HG02678 (cell line): ENCODE data around the gene MMP15.
"Not testable (repeated sequence)": the region's sequence is repeated elsewhere in the genome, so short reads cannot be mapped to it uniquely, and the experiment has no call there.

Experiments used
- ATAC-seq: cut with Tn5 transposase; IDR thresholded peaks from one replicate; pipeline ENCODE4 v1.9.1; 2021; ENCODE audit warnings: mild to moderate bottlenecking, moderate library complexity; ENCODE audit not compliant: unreplicated experiment

Gene MMP15

DNA sequence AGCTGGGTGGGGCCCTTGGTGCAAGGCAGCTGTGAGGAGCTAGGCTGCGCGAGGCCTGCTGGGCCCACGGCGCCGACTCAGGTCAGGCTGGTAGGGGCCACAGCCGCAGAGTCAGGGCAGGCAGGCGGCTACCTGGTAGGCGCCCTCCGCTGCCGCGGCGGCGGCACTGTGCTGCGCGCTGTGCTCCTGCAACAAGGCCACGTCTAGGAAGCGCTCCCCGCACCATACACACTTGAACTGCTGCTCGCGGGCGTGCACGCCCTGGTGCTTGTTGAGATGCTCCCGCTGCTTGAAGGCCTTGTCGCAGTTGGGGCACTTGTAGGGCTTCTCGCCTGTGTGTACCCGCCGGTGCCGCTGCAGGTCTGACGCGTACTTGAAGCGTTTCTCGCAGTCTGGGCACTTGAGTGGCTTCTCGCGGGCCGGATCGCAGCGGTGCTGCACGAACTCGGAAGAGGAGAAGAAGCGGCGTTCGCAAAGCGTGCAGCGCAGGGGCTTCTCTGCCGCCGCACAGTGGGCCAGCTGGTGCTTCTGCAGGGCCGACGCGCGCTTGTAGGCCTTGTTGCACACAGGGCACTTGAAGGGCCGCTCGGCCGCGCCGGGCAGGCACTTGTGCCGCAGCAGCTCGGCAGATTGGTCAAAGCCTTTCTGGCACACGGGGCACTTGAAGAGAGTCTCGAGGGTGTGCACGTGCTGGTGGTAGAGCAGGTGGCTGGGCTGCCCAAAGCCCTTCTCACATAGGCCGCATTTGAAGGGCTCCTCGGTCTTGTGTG lies 29.0 kb upstream of the MMP15 start:
- ATAC-seq, result no peak

DNA sequence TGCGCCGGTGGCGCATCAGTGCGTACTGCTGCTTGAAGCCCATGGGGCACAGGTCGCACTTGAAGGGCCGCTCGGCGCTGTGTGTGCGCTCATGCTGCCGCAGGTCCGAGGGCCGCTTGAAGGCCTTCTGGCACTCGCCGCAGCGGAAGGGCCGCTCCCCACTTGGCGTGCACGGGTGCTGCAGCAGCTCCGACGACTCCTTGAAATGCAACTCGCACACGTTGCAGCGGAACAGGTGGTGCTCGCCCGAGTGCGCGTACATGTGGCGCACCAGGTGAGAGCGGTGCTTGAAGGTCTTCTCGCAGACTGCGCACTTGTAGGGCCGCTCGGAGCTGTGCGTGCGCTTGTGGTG lies 28.4 kb upstream of the MMP15 start:
- no peak for ATAC-seq

DNA sequence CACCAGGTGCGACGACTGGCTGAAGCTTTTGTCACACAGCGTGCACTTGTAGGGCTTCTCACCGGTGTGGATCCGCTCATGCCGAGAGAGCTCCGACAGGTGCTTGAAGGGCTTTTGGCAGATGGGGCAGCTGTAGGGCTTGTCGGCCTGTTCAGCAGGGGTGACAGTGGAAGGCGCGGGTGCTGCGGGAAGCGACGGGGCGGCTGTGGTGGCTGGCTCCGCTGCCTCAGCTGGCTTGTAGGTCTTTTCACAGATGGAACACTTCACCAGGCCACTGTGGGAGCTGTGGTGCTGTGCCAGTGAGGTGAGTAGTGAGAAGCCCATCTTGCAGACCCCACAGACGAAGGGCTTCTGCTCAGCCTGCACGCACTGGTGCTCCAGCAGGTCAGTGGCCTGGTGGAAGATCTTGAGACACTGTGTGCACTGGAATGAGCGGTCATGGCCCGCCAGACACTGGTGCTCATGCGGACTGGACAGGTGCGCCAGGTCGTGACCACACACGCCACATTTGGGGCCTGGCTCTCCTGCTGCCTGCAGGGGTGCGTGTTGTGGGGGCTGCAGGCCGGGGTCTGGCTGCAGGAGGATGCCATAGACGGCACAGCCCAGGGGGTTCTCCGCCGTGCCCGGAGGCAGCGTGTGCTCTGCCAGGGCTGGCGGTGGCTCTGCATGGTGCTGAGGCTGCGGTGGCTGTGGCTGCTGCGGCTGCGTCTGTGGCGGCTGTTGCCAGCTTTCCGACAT lies 27.9 kb upstream of the MMP15 start:
- no peak for ATAC-seq

DNA sequence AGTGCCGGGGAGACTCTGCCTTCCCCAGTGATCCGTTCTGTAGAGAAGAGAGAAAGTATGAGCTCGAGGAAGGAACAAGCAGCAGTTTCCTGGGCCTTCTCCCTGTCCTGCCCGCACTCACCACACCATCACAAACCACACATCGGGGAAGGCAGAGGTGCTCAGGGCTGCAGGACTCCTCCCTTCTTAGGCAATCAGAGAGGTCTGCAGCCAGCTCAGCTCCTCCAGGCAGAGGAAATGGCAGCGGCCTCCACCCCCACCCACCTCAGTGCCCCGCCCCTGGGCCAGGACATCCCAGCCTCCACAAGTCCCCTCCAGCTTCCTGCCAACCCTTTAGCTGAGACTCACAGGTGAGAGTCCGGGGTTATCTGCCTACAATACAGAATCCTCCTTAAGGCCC lies 27.1 kb upstream of the MMP15 start:
- no peak for ATAC-seq

DNA sequence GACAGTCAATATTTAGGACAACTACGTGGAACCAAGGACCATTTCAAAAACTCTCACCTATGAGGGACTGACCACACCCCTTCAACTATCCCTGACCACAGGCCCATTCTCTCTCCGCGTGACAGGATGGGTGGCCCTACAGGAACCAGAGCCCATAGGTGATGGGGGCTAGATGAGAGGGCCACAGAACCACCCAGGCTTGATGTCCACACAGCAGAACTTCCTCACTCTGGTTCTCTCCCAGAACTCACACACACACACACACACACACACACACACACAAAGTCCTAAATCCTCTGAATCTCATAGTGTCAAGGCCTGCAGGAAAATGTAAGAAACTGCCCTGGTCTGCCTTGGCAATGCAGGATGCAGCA lies 26.6 kb upstream of the MMP15 start:
- no peak for ATAC-seq

DNA sequence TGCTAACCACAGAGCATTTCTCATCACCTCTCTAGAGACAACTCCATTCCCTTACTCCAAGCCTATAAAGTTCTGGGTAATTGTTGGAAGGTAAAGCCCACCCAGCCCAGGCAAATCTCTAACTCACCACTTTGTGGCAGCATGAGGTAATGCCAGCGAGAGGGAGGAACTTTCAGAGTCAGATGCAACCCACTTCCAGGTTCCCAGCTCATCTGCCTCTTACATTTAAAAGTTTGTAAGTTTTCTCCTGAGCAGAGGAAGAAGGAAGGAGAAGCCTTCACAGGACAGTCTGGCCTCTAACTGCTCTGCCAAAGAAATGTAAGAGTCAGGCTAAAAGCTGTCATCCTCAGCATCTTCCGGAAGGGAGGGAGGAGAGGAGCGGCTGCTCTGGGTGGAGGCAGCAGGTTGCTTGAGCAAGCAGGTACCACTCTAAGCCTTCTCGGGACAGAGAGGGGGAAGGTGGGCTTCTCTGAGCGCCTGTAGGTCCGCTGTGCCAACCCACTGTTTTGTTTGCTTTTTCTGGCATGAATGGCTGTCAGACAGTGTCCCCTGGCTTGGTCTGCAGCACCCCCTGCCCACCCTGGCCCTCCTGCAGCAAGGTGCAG lies 26.1 kb upstream of the MMP15 start:
- ATAC-seq, result no peak

DNA sequence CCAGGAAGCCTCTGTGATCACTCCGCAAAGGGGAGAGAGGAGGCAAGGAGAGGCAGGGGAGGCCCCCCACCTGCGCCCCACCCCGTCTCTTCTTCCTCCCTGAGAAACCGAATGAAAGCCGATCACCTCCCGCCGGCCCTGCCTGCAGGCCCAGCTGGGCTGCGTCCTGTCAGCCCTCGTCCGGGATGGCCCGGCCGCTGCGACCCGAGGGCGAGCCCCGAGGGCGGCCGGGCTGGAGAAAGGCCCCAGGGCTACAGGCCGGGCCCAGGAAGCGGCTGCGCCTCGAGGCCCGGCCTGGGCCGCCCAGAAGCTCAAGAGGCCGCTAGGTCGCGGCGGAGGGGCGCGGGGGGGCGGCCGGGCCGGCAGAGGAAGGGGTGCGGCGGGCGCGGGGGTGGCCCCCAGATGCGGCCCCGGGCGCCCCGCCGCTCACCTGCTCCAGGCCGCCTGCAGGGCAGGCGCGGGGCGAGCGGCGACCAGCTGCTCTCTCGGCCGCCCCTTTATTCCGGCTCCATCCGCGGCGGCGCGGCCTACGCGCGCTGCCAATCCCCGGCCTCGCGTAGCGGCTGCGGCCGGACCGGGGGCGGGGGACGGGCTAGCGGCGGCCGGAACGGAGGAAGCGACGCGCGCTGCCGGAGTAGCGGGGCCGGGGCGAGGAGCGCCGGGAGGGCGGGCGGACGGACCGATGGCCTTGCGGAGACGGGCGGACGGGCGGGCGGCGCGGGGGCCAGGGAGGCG lies 25.4 kb upstream of the MMP15 start, which contains the start of gene ZNF319:
Gene ZNF319, minus strand, starts transcription at position 702 of the 735 bp plus-strand sequence. CDS start 2,407 bp downstream, outside the sequence.
- ATAC-seq, result peak; percentile 25

DNA sequence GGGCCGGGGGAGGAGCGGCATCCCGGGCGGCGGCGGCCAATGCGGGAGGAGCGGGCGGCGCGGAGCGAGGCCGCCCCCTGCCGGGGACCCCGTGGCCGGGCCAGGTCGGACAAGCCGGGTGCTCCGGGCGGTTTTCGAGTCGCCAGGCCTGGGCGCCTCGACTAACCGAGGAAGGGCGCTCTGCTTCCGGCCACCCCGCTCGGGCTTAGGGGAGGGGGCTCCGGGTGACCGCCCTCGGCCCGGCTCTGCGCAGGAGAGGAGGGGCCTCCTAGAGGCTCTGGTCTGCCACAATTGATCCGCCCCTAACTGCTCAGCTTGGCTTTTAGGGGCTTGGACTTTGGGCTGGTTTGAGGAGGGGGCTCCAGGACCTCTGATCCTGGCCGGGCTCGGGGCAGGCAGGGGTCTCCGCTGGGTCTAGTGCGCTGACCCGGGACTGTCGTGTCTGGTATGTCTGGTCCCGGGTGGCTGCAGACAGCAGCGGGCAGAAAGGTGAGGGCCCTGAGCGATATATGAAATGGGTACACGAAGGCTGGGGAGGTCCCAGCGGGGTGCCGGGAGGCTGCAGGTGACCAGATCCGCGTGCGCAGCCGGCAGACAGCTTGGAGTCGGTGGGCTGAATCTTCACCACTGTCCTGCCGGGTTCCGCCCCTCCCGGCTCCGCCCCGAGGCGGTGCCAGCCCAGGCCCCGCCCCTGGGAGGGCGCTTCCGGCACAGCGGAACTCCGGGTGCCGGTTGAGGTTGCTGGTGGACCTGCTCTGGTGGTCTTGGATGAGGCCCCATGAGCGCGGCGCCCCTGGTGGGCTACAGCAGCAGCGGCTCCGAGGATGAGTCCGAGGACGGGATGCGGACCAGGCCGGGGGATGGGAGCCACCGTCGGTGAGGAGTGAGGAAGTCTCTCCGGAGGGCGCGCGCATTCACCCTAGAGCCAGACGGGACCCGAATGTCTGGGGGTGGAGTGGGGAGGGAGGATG lies 24.6 kb upstream of the MMP15 start, which contains the start of gene USB1:
Gene USB1, plus strand, starts transcription at position 702 of the 971 bp plus-strand sequence. Its CDS starts 77 bp downstream, at position 779.
- peak; percentile 77 for ATAC-seq

DNA sequence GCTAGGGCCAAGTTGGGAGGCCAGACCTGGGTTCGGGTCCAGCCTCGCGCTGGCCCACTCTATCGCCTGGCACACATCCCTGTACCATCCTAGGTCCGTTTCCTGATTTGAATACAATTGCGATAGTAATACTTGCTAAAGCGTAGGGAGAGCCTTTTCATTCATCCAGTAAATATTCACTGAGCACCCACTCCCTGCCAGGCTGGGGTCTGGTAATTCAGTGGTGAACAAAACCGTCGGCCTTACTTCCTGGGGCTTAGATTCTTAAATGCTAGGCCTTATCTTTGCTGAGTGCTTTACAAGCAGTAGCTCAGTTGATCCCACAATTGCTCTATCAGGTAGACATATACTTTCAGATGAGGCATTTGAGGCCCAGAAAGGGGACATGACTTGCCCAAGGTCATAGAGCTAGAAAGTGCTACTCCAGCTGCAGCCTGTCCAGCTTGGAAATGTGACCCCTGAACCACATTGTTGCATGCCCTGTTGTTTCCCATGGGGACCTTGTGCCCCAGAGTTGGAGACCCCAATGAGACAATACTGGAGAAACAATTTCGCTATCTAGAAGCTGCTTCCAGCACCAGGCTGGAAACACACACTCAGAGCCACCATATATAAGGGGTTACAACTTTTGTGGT lies 23.7 kb upstream of the MMP15 start:
- no peak for ATAC-seq

DNA sequence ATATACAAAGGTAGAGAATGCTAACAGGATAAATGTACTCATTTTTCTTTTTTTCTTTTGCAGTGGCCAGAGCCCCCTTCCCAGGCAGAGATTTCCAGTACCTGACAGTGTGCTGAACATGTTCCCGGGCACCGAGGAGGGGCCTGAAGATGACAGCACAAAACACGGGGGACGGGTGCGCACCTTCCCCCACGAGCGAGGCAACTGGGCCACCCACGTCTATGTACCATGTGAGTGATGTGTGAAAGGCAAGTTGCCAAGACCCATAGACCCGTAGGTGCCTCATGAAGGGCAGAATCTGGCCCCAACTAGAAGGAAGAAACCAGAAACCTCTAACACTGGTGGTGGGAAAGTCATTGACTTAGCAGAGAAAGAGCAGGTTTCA lies 23.1 kb upstream of the MMP15 start:
- no peak for ATAC-seq

DNA sequence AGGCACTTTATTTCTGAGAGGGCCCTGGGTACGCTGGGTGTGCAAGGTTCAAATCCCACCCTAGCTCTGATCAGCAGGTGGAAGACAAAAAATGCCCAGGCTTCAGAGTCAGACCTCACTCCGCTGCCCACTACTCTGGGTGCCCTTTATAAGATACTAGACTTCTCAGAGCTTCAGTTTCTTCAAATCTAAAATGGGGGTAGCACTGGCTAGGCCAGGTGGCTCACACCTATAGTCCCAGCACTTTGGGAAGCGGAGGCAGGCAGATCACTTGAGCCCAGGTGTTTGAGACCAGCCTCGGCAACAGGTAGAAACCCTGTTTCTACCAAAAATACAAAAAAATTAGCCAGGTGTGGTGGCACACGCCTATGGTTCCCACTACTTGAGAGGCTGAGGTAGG lies 22.6 kb upstream of the MMP15 start:
- no peak for ATAC-seq

DNA sequence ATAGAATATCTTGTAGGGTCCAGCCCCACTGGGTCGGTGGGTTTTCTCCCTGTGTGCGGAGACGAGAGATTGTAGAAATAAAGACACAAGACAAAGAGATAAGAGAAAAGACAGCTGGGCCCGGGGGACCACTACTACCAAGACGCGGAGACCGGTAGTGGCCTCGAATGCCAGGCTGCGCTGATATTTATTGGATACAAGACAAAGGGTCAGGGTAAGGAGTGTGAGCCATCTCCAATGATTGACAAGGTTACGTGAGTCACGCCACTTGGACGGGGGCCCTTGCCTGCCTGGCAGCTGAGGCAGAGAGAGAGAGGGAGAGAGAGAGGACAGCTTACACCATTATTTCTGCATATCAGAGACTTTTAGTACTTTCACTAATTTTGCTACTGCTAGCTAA lies 20.8 kb upstream of the MMP15 start:
- ATAC-seq, result not testable (repeated sequence)

DNA sequence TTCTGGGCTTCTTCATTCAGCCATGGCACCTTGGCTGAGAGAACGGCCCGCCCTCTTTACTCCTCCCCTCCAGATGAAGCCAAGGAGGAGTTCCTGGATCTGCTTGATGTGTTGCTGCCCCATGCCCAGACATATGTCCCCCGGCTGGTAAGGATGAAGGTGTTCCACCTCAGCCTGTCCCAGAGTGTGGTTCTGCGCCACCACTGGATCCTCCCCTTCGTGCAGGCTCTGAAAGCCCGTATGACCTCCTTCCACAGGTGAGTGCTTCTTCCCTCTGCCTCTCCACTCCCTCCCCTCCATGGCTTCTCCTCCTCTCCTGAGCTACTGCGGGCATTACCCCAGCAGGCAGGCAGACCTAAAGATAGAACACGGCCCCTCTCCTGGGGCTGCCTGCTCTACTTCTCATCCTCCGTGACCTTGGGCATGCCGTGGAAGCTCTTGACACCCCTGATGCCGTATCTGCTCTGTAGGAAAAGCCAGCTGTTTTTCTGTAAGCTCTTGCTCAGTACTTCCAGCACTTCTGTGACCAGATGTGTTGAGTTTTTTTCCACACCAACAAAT lies 15.6 kb upstream of the MMP15 start:
- ATAC-seq, result no peak

DNA sequence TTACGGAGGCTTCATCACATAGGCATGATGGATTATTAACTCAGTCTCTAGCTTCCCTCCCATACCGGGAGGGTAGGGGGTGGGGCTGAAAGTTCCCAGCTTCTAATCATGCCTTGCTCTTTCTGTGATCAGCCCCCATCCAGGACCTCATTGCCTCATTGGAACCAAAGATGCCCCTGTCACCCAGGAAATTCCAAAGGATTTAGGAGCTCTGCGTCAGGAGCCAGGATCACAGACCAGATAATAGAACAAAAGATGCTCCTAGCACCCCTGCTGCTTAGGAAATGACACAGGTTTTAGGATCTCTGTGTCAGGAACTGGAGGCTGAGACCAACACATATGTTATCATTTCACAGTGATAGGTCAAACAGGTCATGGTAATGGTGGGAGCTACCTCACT lies 14.7 kb upstream of the MMP15 start:
- no peak for ATAC-seq

DNA sequence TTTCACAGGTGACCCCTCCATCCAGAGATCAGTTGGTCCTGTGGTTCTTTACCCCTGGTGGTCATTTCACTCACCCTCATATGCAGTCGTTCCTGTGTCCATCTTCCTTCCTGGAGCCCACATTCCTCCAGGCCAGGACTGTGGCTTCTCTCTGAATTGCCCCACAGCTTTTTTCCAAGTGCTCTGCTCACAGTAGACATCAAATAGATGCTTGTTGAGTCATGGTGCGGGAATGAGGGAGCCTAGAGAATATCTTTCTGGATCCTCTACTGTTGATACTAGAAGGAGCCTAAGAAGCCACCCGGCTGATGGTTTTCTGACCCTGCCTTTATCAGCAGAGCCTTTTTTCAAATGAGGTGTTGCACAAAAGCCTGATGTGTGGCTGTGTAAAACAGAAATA lies 13.9 kb upstream of the MMP15 start:
- no peak for ATAC-seq

DNA sequence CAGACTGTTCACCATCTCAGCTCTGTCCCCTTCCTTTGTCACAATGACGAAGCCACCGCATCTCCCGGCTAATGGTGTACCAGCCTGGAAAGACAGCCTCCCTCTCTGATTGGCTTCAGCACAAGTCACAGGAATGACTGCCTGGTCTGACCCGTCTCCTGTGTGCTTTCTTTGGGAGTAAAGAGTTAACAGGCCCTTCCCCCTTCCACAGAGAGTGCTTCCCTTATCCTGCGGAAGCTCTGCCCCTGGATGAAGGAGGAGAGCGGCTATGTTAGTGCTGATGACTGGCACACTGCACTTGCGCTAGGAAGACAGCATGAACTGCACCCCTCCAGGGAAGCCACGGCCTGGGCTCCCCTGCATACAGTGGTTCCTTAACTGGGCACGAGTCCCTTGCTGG lies 13.1 kb upstream of the MMP15 start:
- no peak for ATAC-seq

DNA sequence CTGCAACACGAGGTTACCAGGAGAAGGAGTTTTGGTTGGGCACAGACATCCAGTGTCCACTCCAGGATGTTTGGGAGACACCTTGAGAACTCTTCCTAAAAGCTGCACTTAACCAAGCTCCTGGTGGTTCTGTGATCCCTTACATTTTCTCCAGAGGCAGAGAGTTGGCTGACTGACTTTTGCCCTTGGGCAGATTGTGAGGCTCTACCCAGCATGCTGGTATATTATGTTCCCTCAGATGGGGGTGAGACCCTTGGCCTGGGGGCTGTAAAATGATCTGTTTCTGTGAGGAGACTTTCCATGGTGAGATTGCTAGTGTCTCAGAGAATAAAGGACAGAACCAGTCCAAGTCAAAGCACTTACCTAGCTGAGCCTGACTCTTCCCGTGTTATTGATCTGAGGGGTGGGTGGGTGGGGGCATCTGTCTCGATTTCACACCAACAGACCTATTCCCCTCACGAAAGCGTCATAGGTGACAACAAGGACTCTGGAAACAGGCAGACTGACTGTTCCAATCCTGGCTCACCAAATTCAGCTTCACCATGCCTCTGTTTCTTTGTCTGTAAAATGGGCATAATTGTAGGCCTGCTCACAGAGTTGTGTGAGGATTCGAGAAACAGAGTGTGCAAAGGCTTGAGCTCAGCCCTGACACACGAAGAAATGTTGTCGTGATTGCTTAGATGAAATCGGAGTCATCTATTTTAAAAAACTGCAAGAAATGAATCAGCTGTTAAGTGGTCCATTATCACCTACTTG lies 12.2 kb upstream of the MMP15 start:
- ATAC-seq, result no peak

DNA sequence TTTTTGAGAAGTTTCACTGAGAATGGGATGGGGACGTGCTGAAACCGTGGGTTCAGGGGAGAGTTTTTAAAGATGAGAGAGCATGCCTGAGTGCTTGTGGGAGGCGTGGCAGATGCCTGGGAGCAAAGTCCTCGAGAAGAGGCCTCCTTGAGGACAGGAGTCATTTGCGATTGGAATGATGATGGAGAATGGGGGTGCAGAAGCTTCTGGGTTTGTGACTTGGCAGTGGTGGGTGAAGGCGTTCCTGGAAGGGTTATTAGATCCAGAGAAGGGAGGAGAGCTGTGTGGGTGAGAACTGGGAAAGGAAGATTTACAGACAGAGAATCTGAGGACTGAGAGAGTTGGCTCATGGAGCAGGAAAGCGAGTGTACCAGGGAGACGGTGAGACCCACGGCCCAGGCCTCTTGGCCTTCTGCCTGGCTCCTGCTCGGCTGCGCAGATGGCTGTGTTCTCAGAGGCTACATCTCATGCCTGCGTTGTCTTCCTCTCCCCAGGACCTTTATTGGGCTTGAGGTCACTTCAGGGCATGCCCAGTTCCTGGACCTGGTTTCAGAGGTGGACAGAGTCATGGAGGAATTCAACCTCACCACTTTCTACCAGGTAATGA lies 8.6 kb upstream of the MMP15 start:
- no peak for ATAC-seq
